Measurements from ENCODE around the gene MED17.

The MED17 gene

GRCh38 chr11:93850594-93851018, 66.5 kb downstream of the MED17 start, which contains the start of gene VSTM5:
Gene VSTM5, minus strand, starts transcription at chr11:93850618. Its CDS starts 116 bp downstream, at chr11:93850502.
- DNase-seq, result no peak

- no peak for DNase-seq
These were observed 68.2 kb downstream of the MED17 start for GRCh38 chr11:93852242-93852641.

GRCh38 chr11:93857413-93858120, 73.5 kb downstream of the MED17 start:
- no peak for DNase-seq

GRCh38 chr11:93858121-93858775, 74.2 kb downstream of the MED17 start:
- no peak for DNase-seq

GRCh38 chr11:93861808-93862207, 77.7 kb downstream of the MED17 start:
- no peak for DNase-seq
